ENCODE data around the gene TIGAR.

GRCh38 chr12:4308334-4308950, 12.6 kb upstream of the TIGAR start:
- TF ChIP-seq PATZ1 (CRISPR knock-in tag; IDR thresholded peaks at IDR 0.05; ENCODE audit: borderline replicate concordance) (no peak), CREB5 (CRISPR knock-in tag; IDR thresholded peaks at IDR 0.05; ENCODE audit: low read depth) (no peak), TOX (CRISPR knock-in tag; IDR thresholded peaks at IDR 0.05; ENCODE audit: borderline replicate concordance) (no peak), BACH2 (CRISPR knock-in tag; IDR thresholded peaks at IDR 0.05; ENCODE audit: borderline replicate concordance) (no peak), TCF4 (CRISPR knock-in tag; IDR thresholded peaks at IDR 0.05; ENCODE audit: borderline replicate concordance) (no peak), ZFP3 (CRISPR knock-in tag; IDR thresholded peaks at IDR 0.05) (no peak), CSDC2 (CRISPR knock-in tag; IDR thresholded peaks at IDR 0.05) (no peak), CSRNP3 (CRISPR knock-in tag; IDR thresholded peaks at IDR 0.05) (no peak), SNAI2 (CRISPR knock-in tag; IDR thresholded peaks at IDR 0.05) (no peak), ARNTL (CRISPR knock-in tag; IDR thresholded peaks at IDR 0.05; ENCODE audit: borderline replicate concordance, low read depth) (no peak), ZNF565 (CRISPR knock-in tag; conservative IDR thresholded peaks at IDR 0.05; ENCODE audit: low read depth) (no peak), ZFP30 (CRISPR knock-in tag; IDR thresholded peaks at IDR 0.05) (no peak), PPARA (CRISPR knock-in tag; IDR thresholded peaks at IDR 0.05; ENCODE audit: borderline replicate concordance) (no peak), TSHZ2 (CRISPR knock-in tag; IDR thresholded peaks at IDR 0.05) (no peak)
